Activated CD8-positive, alpha-beta T cell treated with anti-CD3 and anti-CD28 coated beads, Interleukin-2, amount 10 ng/mL, durations not matched to agents 7 days and 5 days (primary cell): ENCODE measurements around the gene TSSK2. TPM values are rescaled to one million over a fixed set of nuclear protein-coding genes. Genes with fewer than 3 reads are reported as not detected.

Experiments used
- total RNA-seq, 2 experiments: library from RNA; stranded (reverse); gene quantifications; one replicate each; pipeline ENCODE4 v1.2.3, GENCODE V29; 2021

TSSK2 gene
- total RNA-seq, 2 experiments from 2014 or later, result not detected

Other genes with a start within 250 kb of the TSSK2 start
- gene DGCR6, start 225.0 kb upstream of the TSSK2 start, total RNA-seq, result 1 to 10 TPM; 1.2 to 1.3 TPM
- gene PRODH, start 195.0 kb upstream of the TSSK2 start, total RNA-seq, result not detected
- gene DGCR2, start 8.9 kb upstream of the TSSK2 start, total RNA-seq, result 10 to 100 TPM; 30.5 to 34.2 TPM
- gene ESS2, start 13.3 kb downstream of the TSSK2 start, total RNA-seq, result 10 to 100 TPM; 18.8 to 19.6 TPM
- not detected for gene GSC2, start 19.0 kb downstream of the TSSK2 start, total RNA-seq
- 10 to 100 TPM; 69.1 to 73.0 TPM for gene SLC25A1, start 47.4 kb downstream of the TSSK2 start, total RNA-seq
- gene CLTCL1, start 160.4 kb downstream of the TSSK2 start, total RNA-seq, result under 1 TPM; 0.44 to 0.58 TPM